ENCODE results near the gene WDR93. TPM values are rescaled to one million over a fixed set of nuclear protein-coding genes. Genes with fewer than 3 reads are reported as not detected.

Gene WDR93
- total RNA-seq, 2 donors from 2014 or later = 0.24 to 0.64 TPM

GRCh38 chr15:89668171-89668570 is 22.4 kb upstream of the WDR93 start:
- Histone ChIP-seq H3K27ac (ENCODE audit: low read depth, low read length) (no peak overlapping the region), H3K27me3 (ENCODE audit: control insufficient read depth, insufficient read depth, low read length, poor library complexity, severe bottlenecking) (peaks cover 19% of the 10 kb centered on the region), H3K36me3 (ENCODE audit: control insufficient read depth, insufficient read depth, low read length) (no peaks in the 10 kb centered on the region), H3K9me3 (ENCODE audit: control insufficient read depth, low read length) (no peaks in the 10 kb centered on the region), H3K4me3 (ENCODE audit: low read length) (no peak overlapping the region), H3K9ac (ENCODE audit: extremely low read depth, low read length, poor library complexity, severe bottlenecking) (no peak overlapping the region), H3K4me1 (ENCODE audit: control insufficient read depth, insufficient read depth, low read length) (no peaks in the 10 kb centered on the region)
- H3K9me3 Mint-ChIP-seq = no peaks in the 10 kb centered on the region
- peaks cover 3% of the 10 kb centered on the region for H3K4me1 Mint-ChIP-seq
- TF ChIP-seq CTCF (conservative IDR thresholded peaks at IDR 0.05) = no peak
- H3K4me3 Mint-ChIP-seq = no peak overlapping the region
- H3K27ac Mint-ChIP-seq = no peak overlapping the region
- H3K36me3 Mint-ChIP-seq (ENCODE audit: low read depth) = no peaks in the 10 kb centered on the region
- WGBS, 2 experiments (ENCODE audit: insufficient coverage in 1 of 2, insufficient read length in 1 of 2) = 92% methylated on average over 3 of the region's 3 CpGs; no CpG with 5 or more reads in 1 of the 2 experiments
- peaks cover 51% of the 10 kb centered on the region for H3K27me3 Mint-ChIP-seq (ENCODE audit: insufficient read depth)
- DNase-seq = no peak

DNA sequence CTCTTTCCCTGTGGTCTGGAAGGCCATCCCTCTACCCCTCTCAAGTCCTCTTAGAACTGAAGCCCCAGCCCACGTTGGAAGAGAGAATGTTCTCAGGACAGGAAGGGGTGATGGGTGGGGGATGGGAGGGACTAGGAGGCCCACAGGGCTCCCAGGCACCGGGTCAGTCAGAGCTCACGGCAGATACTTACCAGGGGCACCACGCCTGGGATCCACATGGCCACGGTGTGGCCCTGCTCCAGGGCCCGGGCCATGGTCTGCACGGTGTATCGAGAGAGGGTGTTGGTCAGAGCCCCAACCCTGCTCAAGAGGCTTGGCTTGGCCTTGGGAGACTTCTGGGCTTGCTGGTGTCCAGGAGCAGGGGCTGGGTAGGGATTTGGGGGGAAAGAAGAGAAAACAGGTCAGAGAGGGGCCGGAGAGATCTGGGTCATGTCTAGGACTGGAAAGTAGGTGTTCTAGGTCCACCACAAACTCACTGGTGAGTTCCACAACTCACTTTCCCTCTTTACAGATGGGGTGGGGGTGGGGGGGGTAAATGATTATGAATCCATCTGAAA is 21.2 kb upstream of the WDR93 start:
- DNase-seq = no peak
- Histone ChIP-seq H3K4me1 (ENCODE audit: control insufficient read depth, insufficient read depth, low read length) (no peaks in the 10 kb centered on the region), H3K27ac (ENCODE audit: low read depth, low read length) (no peak overlapping the region), H3K9me3 (ENCODE audit: control insufficient read depth, low read length) (no peaks in the 10 kb centered on the region), H3K36me3 (ENCODE audit: control insufficient read depth, insufficient read depth, low read length) (no peaks in the 10 kb centered on the region), H3K4me3 (ENCODE audit: low read length) (no peak overlapping the region), H3K27me3 (ENCODE audit: control insufficient read depth, insufficient read depth, low read length, poor library complexity, severe bottlenecking) (peaks cover 17% of the 10 kb centered on the region), H3K9ac (ENCODE audit: extremely low read depth, low read length, poor library complexity, severe bottlenecking) (no peak overlapping the region)
- no peak overlapping the region for H3K27ac Mint-ChIP-seq
- TF ChIP-seq CTCF (conservative IDR thresholded peaks at IDR 0.05) = no peak
- peaks cover 3% of the 10 kb centered on the region for H3K4me1 Mint-ChIP-seq
- 48 to 92% methylated on average over 2 to 7 of the region's 9 CpGs for WGBS, 2 experiments (ENCODE audit: insufficient coverage in 1 of 2, insufficient read length in 1 of 2)
- H3K4me3 Mint-ChIP-seq = no peak overlapping the region
- H3K36me3 Mint-ChIP-seq (ENCODE audit: low read depth) = no peaks in the 10 kb centered on the region
- peaks cover 54% of the 10 kb centered on the region for H3K27me3 Mint-ChIP-seq (ENCODE audit: insufficient read depth)
- H3K9me3 Mint-ChIP-seq = no peaks in the 10 kb centered on the region

DNA sequence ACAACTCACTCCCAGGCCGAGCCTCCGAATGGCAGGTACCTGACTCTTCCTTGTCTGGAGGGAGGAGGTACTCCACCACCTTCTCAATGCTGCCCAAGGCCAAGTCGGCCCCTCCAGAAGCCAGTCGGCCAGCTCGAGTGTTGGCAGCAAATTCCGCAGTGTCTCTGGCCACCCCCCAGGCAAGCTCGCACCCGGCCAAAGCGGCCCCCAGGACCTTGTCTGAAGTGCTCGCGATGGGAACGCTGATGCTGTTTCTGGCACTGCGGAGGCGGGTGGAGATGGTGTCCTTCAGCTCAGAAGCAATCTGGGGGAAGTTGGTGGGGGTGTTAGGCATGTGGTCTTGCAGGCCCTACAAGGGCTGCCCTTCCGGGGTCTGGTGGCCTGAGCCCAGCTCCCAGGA is 20.7 kb upstream of the WDR93 start:
- Histone ChIP-seq H3K36me3 (ENCODE audit: control insufficient read depth, insufficient read depth, low read length) (no peaks in the 10 kb centered on the region), H3K4me1 (ENCODE audit: control insufficient read depth, insufficient read depth, low read length) (no peaks in the 10 kb centered on the region), H3K27ac (ENCODE audit: low read depth, low read length) (no peak overlapping the region), H3K4me3 (ENCODE audit: low read length) (no peak overlapping the region), H3K27me3 (ENCODE audit: control insufficient read depth, insufficient read depth, low read length, poor library complexity, severe bottlenecking) (peaks cover 12% of the 10 kb centered on the region), H3K9ac (ENCODE audit: extremely low read depth, low read length, poor library complexity, severe bottlenecking) (no peak overlapping the region), H3K9me3 (ENCODE audit: control insufficient read depth, low read length) (no peaks in the 10 kb centered on the region)
- no peaks in the 10 kb centered on the region for H3K9me3 Mint-ChIP-seq
- 94 to 95% methylated on average over 13 to 15 of the region's 15 CpGs for WGBS, 2 experiments (ENCODE audit: insufficient coverage in 1 of 2, insufficient read length in 1 of 2)
- H3K36me3 Mint-ChIP-seq (ENCODE audit: low read depth) = no peaks in the 10 kb centered on the region
- peaks cover 3% of the 10 kb centered on the region for H3K4me1 Mint-ChIP-seq
- no peak overlapping the region for H3K4me3 Mint-ChIP-seq
- H3K27me3 Mint-ChIP-seq (ENCODE audit: insufficient read depth) = peaks cover 50% of the 10 kb centered on the region
- H3K27ac Mint-ChIP-seq = no peak overlapping the region
- no peak for TF ChIP-seq CTCF (conservative IDR thresholded peaks at IDR 0.05)
- DNase-seq = no peak
